GM12878 (cell line): ENCODE measurements around the gene UFD1. TPM values are rescaled to one million over a fixed set of nuclear protein-coding genes. Genes with fewer than 3 reads are reported as not detected.

Source experiments
- ATAC-seq: fragments of 200-7000 bp; cut with Tn5 transposase; 3 replicates; pipeline ENCODE4 v1.9.1; 2020; ENCODE audit warnings: mild to moderate bottlenecking, moderate library complexity
- BruUV-seq: library from RNA; stranded (reverse); fragments of 400-500 nt; replicated peaks from 2 replicates; lab custom pipeline; 2021; lab: Mats Ljungman, UMichigan
- CTCF ChIA-PET: fragments of 300-600 bp; sonication (Branson Sonifier 250); formaldehyde crosslinking; extraction: SDS; loops from one replicate; lab custom pipeline; 2021; ENCODE audit warnings: inconsistent platforms; lab: Yijun Ruan, JAX
- POLR2A ChIA-PET: fragments of 350-600 bp; formaldehyde crosslinking; extraction: SDS; loops from one replicate; lab custom pipeline; 2021; ENCODE audit warnings: inconsistent platforms; lab: Charles Lee
- RAD21 ChIA-PET: fragments of 300-600 bp; sonication (Branson Sonifier 250); formaldehyde crosslinking; loops from one replicate; lab custom pipeline; 2023; ENCODE audit warnings: antibody characterized with exemption; ENCODE audit not compliant: unreplicated experiment; lab: Charles Lee
- SMC1A ChIA-PET: fragments of 300-600 bp; sonication (Branson Sonifier 250); formaldehyde crosslinking; loops from one replicate; lab custom pipeline; 2023; ENCODE audit not compliant: unreplicated experiment, uncharacterized antibody; lab: Charles Lee
- DNase-seq: peaks from one replicate; pipeline ENCODE4 v3.0.0-alpha.2; 2011; ENCODE audit warnings: low read depth, low spot score
- FAIRE-seq: peaks from 3 replicates; lab custom pipeline; 2011; peaks lifted over from hg19 to GRCh38; lab: Jason Lieb, UNC
- H2AFZ ChIP-seq: 2 replicates; pipeline ENCODE4 v1.6.0; 2011; ENCODE audit warnings: low read depth, low read length, control low read depth; ENCODE audit not compliant: control insufficient read depth
- H3K27ac ChIP-seq: 2 replicates; pipeline ENCODE4 v1.5.1; 2011; ENCODE audit warnings: control low read depth; ENCODE audit not compliant: control insufficient read depth, insufficient read depth
- H3K27me3 ChIP-seq, 2 experiments: replicated peaks in 1 of 2; 2 replicates each; pipeline versions ENCODE4 v1.6.0 to v1.6.1; 2011; ENCODE audit warnings: low read length in 1 of 2; ENCODE audit not compliant: control insufficient read depth in 2 of 2, insufficient read depth in 2 of 2
- H3K36me3 ChIP-seq, 2 experiments: 2 replicates each; pipeline ENCODE4 v1.5.1; 2011; ENCODE audit warnings: low read length in 1 of 2; ENCODE audit not compliant: control insufficient read depth in 2 of 2, insufficient read depth in 2 of 2
- H3K4me1 ChIP-seq: 2 replicates; pipeline ENCODE4 v1.6.1; 2011; ENCODE audit warnings: mild to moderate bottlenecking, low read length, moderate library complexity, mixed read lengths; ENCODE audit not compliant: control insufficient read depth, insufficient read depth
- H3K4me2 ChIP-seq: 2 replicates; pipeline ENCODE4 v1.6.0; 2011; ENCODE audit warnings: control low read depth; ENCODE audit not compliant: control insufficient read depth, insufficient read depth
- H3K4me3 ChIP-seq: fragments of 200-600 bp; sonication (generic); 2 replicates; pipeline ENCODE4 v1.5.1; 2016
- H3K79me2 ChIP-seq: 2 replicates; pipeline ENCODE4 v1.6.0; 2011; ENCODE audit warnings: low read length; ENCODE audit not compliant: control insufficient read depth, insufficient read depth
- H3K9ac ChIP-seq: 2 replicates; pipeline ENCODE4 v1.8.0; 2011; ENCODE audit warnings: low read length, control low read depth, mixed read lengths; ENCODE audit not compliant: control insufficient read depth, insufficient read depth
- H3K9me3 ChIP-seq: replicated peaks from 3 replicates; pipeline ENCODE4 v1.5.1; 2011; ENCODE audit warnings: mild to moderate bottlenecking, low read length; ENCODE audit not compliant: control insufficient read depth, insufficient read depth
- H4K20me1 ChIP-seq: 2 replicates; pipeline ENCODE4 v1.6.0; 2011; ENCODE audit not compliant: control insufficient read depth, insufficient read depth
- CHD4 ChIP-seq: fragments of 200-600 bp; sonication (generic); IDR thresholded peaks from 2 replicates; pipeline ENCODE4 v1.6.1; 2016; ENCODE audit warnings: mild to moderate bottlenecking
- FOS ChIP-seq: IDR thresholded peaks from 3 replicates; pipeline ENCODE4 v1.6.1; 2011; ENCODE audit warnings: borderline replicate concordance; ENCODE audit not compliant: insufficient read length; ENCODE audit errors: extremely low read depth
- MEF2B ChIP-seq: fragments of 450-650 bp; IDR thresholded peaks from 2 replicates; pipeline ENCODE4 v1.6.1; 2018; ENCODE audit warnings: mild to moderate bottlenecking, moderate library complexity; ENCODE audit not compliant: partially characterized antibody, poor library complexity, severe bottlenecking
- RAD21 ChIP-seq: IDR thresholded peaks from 2 replicates; pipeline ENCODE4 v1.6.1; 2011; ENCODE audit warnings: mild to moderate bottlenecking, low read depth, low read length, moderate library complexity; ENCODE audit not compliant: insufficient read depth
- SIX5 ChIP-seq: IDR thresholded peaks from 2 replicates; pipeline ENCODE4 v1.6.1; 2011; ENCODE audit warnings: mild to moderate bottlenecking, low read depth, low read length, moderate library complexity; ENCODE audit not compliant: severe bottlenecking
- SKIL ChIP-seq: fragments of 450-650 bp; IDR thresholded peaks from 2 replicates; pipeline ENCODE4 v1.6.1; 2017; ENCODE audit warnings: mild to moderate bottlenecking, low read depth, inconsistent platforms; ENCODE audit not compliant: poor library complexity, severe bottlenecking
- SMAD5 ChIP-seq: IDR thresholded peaks from 2 replicates; pipeline ENCODE4 v1.6.1; 2016; ENCODE audit warnings: antibody characterized with exemption, low read depth
- WRNIP1 ChIP-seq: IDR thresholded peaks from 2 replicates; pipeline ENCODE4 v1.6.1; 2011; ENCODE audit warnings: low read depth, low read length, improper control_type of control experiment, borderline replicate concordance
- WGBS: methylation state at CpG from one replicate; pipeline ENCODE4 v1.1.6; 2016; ENCODE audit warnings: low lambda C conversion rate; ENCODE audit not compliant: insufficient replicate concordance, insufficient coverage; ENCODE audit errors: missing lambda C conversion rate; 5-methylcytosine and 5-hydroxymethylcytosine counted together
- in situ Hi-C: fragments of 300-500 bp; cut with MboI; formaldehyde crosslinking; loops from 9 replicates; pipeline ENCODE4 v1.14.3; 2018; ENCODE audit warnings: mixed read lengths
- intact Hi-C: fragments of 100-400 bp; cut with micrococcal nuclease; formaldehyde crosslinking; loops from one replicate; pipeline ENCODE4 v1.14.2; 2022; ENCODE audit not compliant: unreplicated experiment
- polyA plus RNA-seq, 11 experiments: library from polyadenylated mRNA; depleted of rRNA in 4 of 11; unstranded in 6 of 11; stranded (reverse) in 5 of 11; fragments of >200 nt; fragmentation: Nextera tagmentation in 4 of 11; fragmentation: Illumina TruSeq in 1 of 11; extraction: Ambion mirVana in 4 of 11; extraction: Trizol in 1 of 11; gene quantifications; 1 replicate in 1 of 11; 2 replicates in 10 of 11; pipeline versions ENCODE4 v1.2.1 to v1.2.3, GENCODE V29; 2011 to 2016; ENCODE audit warnings: inconsistent platforms in 2 of 11, missing spikeins in 2 of 11, low read depth in 1 of 11
- total RNA-seq, 4 experiments: library from RNA; depleted of rRNA in 3 of 4; stranded (reverse); fragments of >200 nt in 3 of 4; fragmentation: Illumina TruSeq in 1 of 4; extraction: Trizol in 1 of 4; gene quantifications; 2 replicates each; pipeline versions ENCODE4 v1.2.1 to v1.2.3, GENCODE V29; 2013 to 2021
- TF ChIP-seq, protein P1 (sequence below): IDR thresholded peaks from 2 replicates; pipeline ENCODE4 v1.6.1; 2011; ENCODE audit warnings: mild to moderate bottlenecking, low read depth, low read length, moderate library complexity; ENCODE audit not compliant: insufficient replicate concordance

UFD1 gene
- total and polyA plus RNA-seq, 10 of the 15 experiments (the other 5 are each of a cell fraction or from before 2014, with no cell fraction given): 67.2 to 143 (median 117) TPM

DNA sequence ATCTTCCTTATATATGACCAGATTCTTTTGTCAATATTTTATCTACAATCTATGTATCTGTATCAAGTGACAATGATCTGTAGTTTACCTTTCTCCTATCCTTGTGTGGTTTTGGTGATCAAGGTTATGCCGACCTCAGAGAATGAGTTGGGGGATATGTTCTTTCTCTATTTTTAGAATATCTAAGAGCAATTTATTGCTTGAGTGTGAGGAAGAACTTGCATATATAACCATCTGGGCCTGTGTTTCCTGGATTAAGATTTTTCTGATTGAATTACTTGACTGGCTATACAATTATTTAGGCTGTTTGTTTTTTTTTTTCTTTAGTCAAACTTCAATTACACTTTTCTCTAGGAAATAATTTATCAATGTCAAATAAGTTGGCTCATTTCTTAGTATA is 17.5 kb downstream of the UFD1 start:
- CTCF ChIA-PET: interaction anchor here (1.3 kb wide), 1 partner anchor 16 kb away, joined by 3 read pairs; no protein-coding TSS in a partner anchor

More for the DNA sequence above, 17.5 kb downstream of the UFD1 start:
- ChIA-PET RAD21 (interaction anchor here (1.3 kb wide), 1 partner anchor 19 kb away, joined by 3 read pairs; the partner anchor contains the start of gene CDC45), POLR2A (no interaction called here), SMC1A (no interaction called here)
- Histone ChIP-seq H3K4me1 (no peaks in the 10 kb centered on the region), H3K79me2 (no peaks in the 10 kb centered on the region), H3K27me3 (no peaks in the 10 kb centered on the region), H4K20me1 (no peaks in the 10 kb centered on the region), H3K9ac (no peak overlapping the region), H3K27ac (no peak overlapping the region), H3K4me3 (no peak overlapping the region), H3K9me3 (no peaks in the 10 kb centered on the region), H3K36me3 (peaks cover 18 to 29% of the 10 kb centered on the region in 2 experiments), H2AFZ (no peak overlapping the region), H3K4me2 (no peak overlapping the region)
- TF ChIP-seq RAD21 (no peak), SMAD5 (no peak), CHD4 (no peak), SKIL (no peak), SIX5 (no peak), MEF2B (no peak), WRNIP1 (no peak), FOS (no peak)
- TF ChIP-seq, protein P1, sequence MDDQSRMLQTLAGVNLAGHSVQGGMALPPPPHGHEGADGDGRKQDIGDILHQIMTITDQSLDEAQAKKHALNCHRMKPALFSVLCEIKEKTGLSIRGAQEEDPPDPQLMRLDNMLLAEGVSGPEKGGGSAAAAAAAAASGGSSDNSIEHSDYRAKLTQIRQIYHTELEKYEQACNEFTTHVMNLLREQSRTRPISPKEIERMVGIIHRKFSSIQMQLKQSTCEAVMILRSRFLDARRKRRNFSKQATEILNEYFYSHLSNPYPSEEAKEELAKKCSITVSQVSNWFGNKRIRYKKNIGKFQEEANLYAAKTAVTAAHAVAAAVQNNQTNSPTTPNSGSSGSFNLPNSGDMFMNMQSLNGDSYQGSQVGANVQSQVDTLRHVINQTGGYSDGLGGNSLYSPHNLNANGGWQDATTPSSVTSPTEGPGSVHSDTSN: no peak
- ATAC-seq (no peak), DNase-seq (no peak), FAIRE-seq (no peak)
- intact Hi-C loops (no loop called here), in situ Hi-C loops (no loop called here)
- 100% methylated on average over 1 of the region's 1 CpG for WGBS
- BruUV-seq: TSS peak; percentile 18
